BJ (cell line): ENCODE data around the gene KREMEN1. TPM values are rescaled to one million over a fixed set of nuclear protein-coding genes. Genes with fewer than 3 reads are reported as not detected.

Experiments used
- CTCF ChIA-PET: fragments of 350-600 bp; formaldehyde crosslinking; extraction: SDS; loops from one replicate; lab custom pipeline; 2021; ENCODE audit warnings: antibody characterized with exemption, inconsistent platforms; lab: Yijun Ruan, JAX
- POLR2A ChIA-PET: fragments of 300-600 bp; sonication (Branson Sonifier 250); formaldehyde crosslinking; extraction: SDS; loops from one replicate; lab custom pipeline; 2021; ENCODE audit warnings: antibody characterized with exemption; lab: Charles Lee
- DNase-seq: peaks from one replicate; pipeline ENCODE4 v3.0.0-alpha.2; 2011; ENCODE audit warnings: low read depth
- H3K27me3 ChIP-seq: 2 replicates; pipeline ENCODE4 v1.6.0; 2011; ENCODE audit warnings: low read length; ENCODE audit not compliant: control insufficient read depth, insufficient read depth
- H3K36me3 ChIP-seq: 2 replicates; pipeline ENCODE4 v1.5.1; 2011; ENCODE audit warnings: low read length; ENCODE audit not compliant: control insufficient read depth, insufficient read depth
- H3K4me3 ChIP-seq: 2 replicates; pipeline ENCODE4 v1.5.1; 2011; ENCODE audit warnings: low read depth, mild to moderate bottlenecking, control low read depth, low read length
- polyA minus RNA-seq: library from RNA; depleted of rRNA, polyadenylated mRNA; stranded (reverse); fragments of >200 nt; gene quantifications from 2 replicates; pipeline ENCODE4 v1.2.3, GENCODE V29; 2011; rRNA and poly(A)+ RNA removed
- polyA plus RNA-seq: library from polyadenylated mRNA; depleted of rRNA; stranded (reverse); fragments of >200 nt; gene quantifications from 2 replicates; pipeline ENCODE4 v1.2.3, GENCODE V29; 2011; rRNA removed
- TF ChIP-seq, protein P1 (sequence below): IDR thresholded peaks from 2 replicates; pipeline ENCODE4 v1.5.1; 2011; ENCODE audit warnings: low read depth, mild to moderate bottlenecking, control low read depth, inconsistent platforms, low read length, moderate library complexity; ENCODE audit not compliant: insufficient read depth

The KREMEN1 gene
- 1.6 and 2.1 TPM in 2 replicates for polyA plus RNA-seq
- 2.6 and 3.2 TPM in 2 replicates for polyA minus RNA-seq

DNA sequence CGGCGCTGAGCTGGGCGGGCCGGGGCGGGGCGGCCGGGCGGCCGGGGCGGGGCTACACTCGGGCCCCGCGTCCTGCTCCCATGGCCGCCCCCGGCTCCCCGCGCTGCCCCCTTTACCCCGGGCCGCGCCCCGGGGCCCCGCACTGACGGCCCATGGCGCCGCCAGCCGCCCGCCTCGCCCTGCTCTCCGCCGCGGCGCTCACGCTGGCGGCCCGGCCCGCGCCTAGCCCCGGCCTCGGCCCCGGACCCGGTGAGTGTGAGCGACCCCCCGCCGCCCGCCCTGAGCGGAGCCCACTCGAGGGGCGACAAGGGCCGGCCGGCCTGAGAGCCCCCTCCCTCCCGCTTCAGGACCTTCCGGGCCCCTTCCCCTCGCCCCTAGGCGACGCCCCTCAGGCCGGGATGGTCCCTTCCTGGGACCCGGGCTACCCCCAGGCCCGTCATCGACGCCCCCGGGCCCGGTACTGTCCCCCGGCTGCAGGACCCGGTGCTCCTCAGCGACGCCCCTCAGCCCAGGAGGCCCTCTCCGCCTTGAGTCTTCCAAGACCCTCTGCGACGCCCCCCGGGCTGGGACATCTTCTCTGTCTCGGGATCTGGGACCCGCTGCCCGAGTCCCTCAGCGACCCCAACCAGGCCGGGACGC is at the start of gene KREMEN1:
TSS of gene KREMEN1 (plus strand) at position 57 of the 639 bp plus-strand sequence. CDS start at position 153, 96 bp downstream.
- ChIA-PET CTCF (interaction anchor here (1.0 kb wide), 1 partner anchor 32 kb away, joined by 3 read pairs; no protein-coding TSS in a partner anchor), POLR2A (no interaction called here)
- TF ChIP-seq, protein P1, sequence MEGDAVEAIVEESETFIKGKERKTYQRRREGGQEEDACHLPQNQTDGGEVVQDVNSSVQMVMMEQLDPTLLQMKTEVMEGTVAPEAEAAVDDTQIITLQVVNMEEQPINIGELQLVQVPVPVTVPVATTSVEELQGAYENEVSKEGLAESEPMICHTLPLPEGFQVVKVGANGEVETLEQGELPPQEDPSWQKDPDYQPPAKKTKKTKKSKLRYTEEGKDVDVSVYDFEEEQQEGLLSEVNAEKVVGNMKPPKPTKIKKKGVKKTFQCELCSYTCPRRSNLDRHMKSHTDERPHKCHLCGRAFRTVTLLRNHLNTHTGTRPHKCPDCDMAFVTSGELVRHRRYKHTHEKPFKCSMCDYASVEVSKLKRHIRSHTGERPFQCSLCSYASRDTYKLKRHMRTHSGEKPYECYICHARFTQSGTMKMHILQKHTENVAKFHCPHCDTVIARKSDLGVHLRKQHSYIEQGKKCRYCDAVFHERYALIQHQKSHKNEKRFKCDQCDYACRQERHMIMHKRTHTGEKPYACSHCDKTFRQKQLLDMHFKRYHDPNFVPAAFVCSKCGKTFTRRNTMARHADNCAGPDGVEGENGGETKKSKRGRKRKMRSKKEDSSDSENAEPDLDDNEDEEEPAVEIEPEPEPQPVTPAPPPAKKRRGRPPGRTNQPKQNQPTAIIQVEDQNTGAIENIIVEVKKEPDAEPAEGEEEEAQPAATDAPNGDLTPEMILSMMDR, result no peak
- peaks cover 12% of the 10 kb centered on the region for H3K27me3 ChIP-seq
- peak within 1 kb of the TSS; percentile 58 for H3K4me3 ChIP-seq
- DNase-seq, result no peak
- H3K36me3 ChIP-seq, result no peaks in the 10 kb centered on the region

DNA sequence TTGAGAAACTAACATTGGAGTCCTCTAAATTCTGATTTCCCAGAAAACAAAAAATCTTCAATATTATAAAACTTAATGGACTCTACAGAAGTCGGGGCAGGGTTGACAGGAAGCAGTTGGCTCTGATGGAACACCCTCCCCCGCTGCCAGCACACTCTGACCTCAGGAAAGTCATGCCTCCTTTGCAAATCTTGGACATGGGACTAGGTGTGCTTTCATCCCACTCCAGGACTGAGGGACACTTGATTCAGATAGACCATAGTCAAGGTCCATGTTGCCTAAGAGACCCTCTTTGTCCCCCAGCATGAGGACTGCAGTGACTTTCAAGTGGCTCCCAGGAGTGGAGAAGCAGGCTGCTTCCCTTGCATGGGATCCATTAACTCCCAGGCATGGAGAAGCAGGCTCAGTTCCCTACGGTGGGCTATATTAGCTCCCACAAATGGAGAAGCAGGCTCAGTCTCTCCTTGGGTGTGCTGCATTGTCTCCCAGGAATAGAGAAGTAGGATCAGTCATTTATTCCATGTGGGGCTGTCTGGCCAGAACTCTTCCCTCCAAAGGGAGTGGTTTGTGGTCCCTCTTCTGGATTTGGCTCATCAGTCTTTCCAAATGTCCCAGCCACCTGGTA is 49.6 kb upstream of the KREMEN1 start:
- CTCF ChIA-PET, result interaction anchor here (1.1 kb wide), 1 partner anchor 63 kb away, joined by 3 read pairs; no protein-coding TSS in a partner anchor
- TF ChIP-seq, protein P1, result no peak
- H3K36me3 ChIP-seq, result no peaks in the 10 kb centered on the region
- H3K4me3 ChIP-seq, result no peak overlapping the region
- POLR2A ChIA-PET, result no interaction called here
- H3K27me3 ChIP-seq, result no peaks in the 10 kb centered on the region
- DNase-seq, result no peak

DNA sequence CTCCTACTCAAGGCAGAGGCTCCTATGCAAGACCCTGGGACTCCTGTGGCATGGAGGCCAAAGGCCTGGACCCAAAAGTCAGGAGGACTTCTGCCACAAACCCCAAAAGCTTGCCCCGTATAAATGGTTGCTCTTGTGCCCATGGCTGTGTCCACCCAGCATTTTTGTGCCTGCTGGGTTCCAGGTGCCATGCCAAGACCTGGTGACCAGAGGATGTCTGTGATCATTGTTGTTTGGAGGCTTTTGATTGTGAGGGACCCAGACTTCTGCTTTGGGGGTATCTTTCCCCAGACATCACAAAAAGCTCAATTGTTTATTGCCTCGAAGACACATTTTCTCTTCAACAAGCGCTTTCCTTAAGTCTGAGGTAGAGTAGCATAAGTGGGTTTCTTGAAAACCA is 46.3 kb upstream of the KREMEN1 start:
- Histone ChIP-seq H3K36me3 (no peaks in the 10 kb centered on the region), H3K4me3 (no peak overlapping the region), H3K27me3 (no peaks in the 10 kb centered on the region)
- POLR2A ChIA-PET, result no interaction called here
- DNase-seq, result no peak
- TF ChIP-seq, protein P1, result no peak
- CTCF ChIA-PET, result no interaction called here

DNA sequence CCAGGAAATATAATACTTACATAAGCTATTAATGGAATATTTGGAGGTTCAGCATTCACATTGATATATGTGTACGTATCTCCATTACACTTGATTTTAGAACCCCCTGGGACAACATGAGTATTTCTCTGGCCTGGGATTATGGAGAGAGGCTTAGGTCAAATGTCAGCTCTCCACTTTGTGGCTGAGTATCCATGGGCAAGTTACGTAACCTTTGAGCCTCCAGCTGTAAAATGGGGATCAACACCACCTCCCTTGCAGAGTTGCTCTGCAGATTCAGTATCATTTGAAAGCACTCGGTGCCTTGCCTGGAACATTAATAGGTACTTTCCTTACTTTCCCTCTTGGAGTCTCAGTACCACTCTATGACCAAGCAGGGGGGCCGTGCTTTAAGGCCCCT is 44.4 kb upstream of the KREMEN1 start:
- H3K27me3 ChIP-seq, result no peaks in the 10 kb centered on the region
- ChIA-PET CTCF (interaction anchor here (1.5 to 2.5 kb wide), 3 partner anchors 12 to 217 kb away, joined by 4 to 11 read pairs (median 7); no protein-coding TSS in a partner anchor), POLR2A (no interaction called here)
- no peak for DNase-seq
- H3K36me3 ChIP-seq, result no peaks in the 10 kb centered on the region
- TF ChIP-seq, protein P1, result no peak
- no peak overlapping the region for H3K4me3 ChIP-seq

DNA sequence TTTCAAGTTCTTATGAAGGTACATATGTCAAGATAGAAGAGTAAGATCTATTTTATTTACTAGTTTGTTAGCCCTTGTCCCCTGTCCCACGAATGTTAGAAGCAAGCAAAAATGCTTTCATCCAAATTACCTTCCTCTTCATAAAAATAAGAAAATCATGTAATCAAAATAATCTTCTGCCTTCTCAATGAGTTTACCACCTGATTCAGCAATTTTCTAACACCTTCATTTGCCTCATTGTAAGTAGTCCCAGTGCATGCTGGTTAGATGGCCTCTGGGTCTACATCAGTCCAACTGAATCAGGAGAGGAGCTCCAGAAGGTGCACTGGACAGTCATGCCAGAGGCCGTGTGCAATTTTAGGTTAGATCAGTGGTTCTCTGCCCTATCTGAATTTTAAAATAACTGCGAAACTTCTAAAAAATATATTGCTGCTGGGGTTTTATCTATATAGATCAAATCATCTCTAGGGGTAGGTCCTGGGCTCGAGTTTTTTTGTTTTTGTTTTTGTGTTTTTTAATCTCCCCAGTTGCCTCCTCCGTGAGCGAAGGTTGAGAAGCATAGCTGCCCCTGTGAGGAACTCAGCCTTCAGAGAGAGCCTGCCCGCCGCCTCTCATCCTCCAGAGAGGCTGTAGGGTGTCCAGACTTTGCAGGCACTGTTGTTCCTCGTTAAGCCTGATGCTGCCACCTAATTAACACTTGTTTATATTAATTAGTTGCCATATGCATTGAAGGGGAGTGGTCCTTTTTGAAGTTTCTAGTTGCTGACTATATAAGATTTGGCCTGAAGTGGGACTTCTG is 43.4 kb upstream of the KREMEN1 start:
- POLR2A ChIA-PET, result no interaction called here
- no peak for DNase-seq
- TF ChIP-seq, protein P1, result no peak
- Histone ChIP-seq H3K27me3 (no peaks in the 10 kb centered on the region), H3K4me3 (no peak overlapping the region), H3K36me3 (no peaks in the 10 kb centered on the region)
- CTCF ChIA-PET, result interaction anchor here (1.5 to 2.5 kb wide), 2 partner anchors 16 to 216 kb away, joined by 4 to 11 read pairs; no protein-coding TSS in a partner anchor
